Measurements from ENCODE around the gene CACNG7. TPM values are rescaled to one million over a fixed set of nuclear protein-coding genes. Genes with fewer than 3 reads are reported as not detected.
A peak's percentile ranks its signal among the peaks of the same experiment; 100 is the strongest.

CACNG7 gene
- total RNA-seq, 3 donors from 2014 or later, result not detected

GRCh38 chr19:53991224-53992113 is 82.4 kb downstream of the CACNG7 start, which contains the start of gene CACNG6:
Gene CACNG6, plus strand, starts transcription at chr19:53991637. Its CDS starts 1,241 bp downstream, at chr19:53992878.
- H3K27me3 ChIP-seq, result peaks cover 0 to 52% of the 10 kb centered on the region in 2 donors
- intact Hi-C loops (cut with DNase I; ENCODE audit: low total_unique reads), result no loop called here
- TF ChIP-seq CTCF (IDR thresholded peaks at IDR 0.05), result no peak
- TF ChIP-seq POLR2A (IDR thresholded peaks at IDR 0.05), result no peak
- H3K4me1 ChIP-seq, result no peaks in the 10 kb centered on the region
- no peaks in the 10 kb centered on the region for H3K9me3 ChIP-seq
- H3K4me3 ChIP-seq, result peak within 1 kb of the TSS; percentile 31 to 61 (median 38)
- no peaks in the 10 kb centered on the region for H3K36me3 ChIP-seq
- H3K27ac ChIP-seq, result no peak within 1 kb of the TSS
- DNase-seq (ENCODE audit: low spot score in 2 of 2), result no peak

- TF ChIP-seq CTCF (IDR thresholded peaks at IDR 0.05), result no peak
- TF ChIP-seq POLR2AphosphoS5 (IDR thresholded peaks at IDR 0.05), result no peak
- TF ChIP-seq POLR2A (IDR thresholded peaks at IDR 0.05), result no peak
- no peak for DNase-seq (ENCODE audit: low spot score in 2 of 2)
- Histone ChIP-seq H3K27ac (no peak overlapping the region), H3K9me3 (no peaks in the 10 kb centered on the region), H3K4me1 (no peaks in the 10 kb centered on the region), H3K36me3 (no peaks in the 10 kb centered on the region), H3K27me3 (peaks cover 0 to 54% of the 10 kb centered on the region in 2 donors), H3K4me3 (no peak overlapping the region)
- intact Hi-C loops (cut with DNase I; ENCODE audit: low total_unique reads), result no loop called here
Observed at GRCh38 chr19:53992211-53992610, 83.1 kb downstream of the CACNG7 start.

- Histone ChIP-seq H3K36me3 (no peaks in the 10 kb centered on the region), H3K27ac (no peak overlapping the region), H3K4me1 (no peaks in the 10 kb centered on the region), H3K9me3 (no peaks in the 10 kb centered on the region), H3K4me3 (no peak overlapping the region), H3K27me3 (peaks cover 0 to 60% of the 10 kb centered on the region in 2 donors)
- intact Hi-C loops (cut with DNase I; ENCODE audit: low total_unique reads), result no loop called here
- TF ChIP-seq POLR2A (IDR thresholded peaks at IDR 0.05) (no peak), CTCF (IDR thresholded peaks at IDR 0.05) (no peak), POLR2AphosphoS5 (IDR thresholded peaks at IDR 0.05) (no peak)
- no peak for DNase-seq (ENCODE audit: low spot score in 2 of 2)
Observed at GRCh38 chr19:53992815-53993214, 83.7 kb downstream of the CACNG7 start.

GRCh38 chr19:53993448-53993847 is 84.4 kb downstream of the CACNG7 start:
- no peak overlapping the region for H3K27ac ChIP-seq
- no peak overlapping the region for H3K4me3 ChIP-seq
- peaks cover 0 to 62% of the 10 kb centered on the region in 2 donors for H3K27me3 ChIP-seq
- no peaks in the 10 kb centered on the region for H3K4me1 ChIP-seq
- no peaks in the 10 kb centered on the region for H3K36me3 ChIP-seq
- intact Hi-C loops (cut with DNase I; ENCODE audit: low total_unique reads), result no loop called here
- no peak for TF ChIP-seq POLR2A (IDR thresholded peaks at IDR 0.05)
- TF ChIP-seq POLR2AphosphoS5 (IDR thresholded peaks at IDR 0.05), result no peak
- TF ChIP-seq CTCF (IDR thresholded peaks at IDR 0.05), result no peak
- no peaks in the 10 kb centered on the region for H3K9me3 ChIP-seq
- no peak for DNase-seq (ENCODE audit: low spot score in 2 of 2)

Other genes with a start within 250 kb of the CACNG7 start
- gene NLRP12, start 85.0 kb upstream of the CACNG7 start, total RNA-seq, result 1 to 10 TPM in 1 of 3 donors, under 1 TPM in 2; 0.32 to 1.2 (median 0.66) TPM
- 10 to 100 TPM; 30.2 to 54.6 (median 41.9) TPM for gene MYADM, start 41.4 kb upstream of the CACNG7 start, total RNA-seq
- not detected for gene PRKCG, start 27.1 kb upstream of the CACNG7 start, total RNA-seq
- gene CACNG8, start 53.7 kb downstream of the CACNG7 start, total RNA-seq, result under 1 TPM in 1 of 3 donors, not detected in 2; under 0.01 TPM
- not detected for gene CACNG6, start 82.4 kb downstream of the CACNG7 start, total RNA-seq
- gene VSTM1, start 154.6 kb downstream of the CACNG7 start, total RNA-seq, result not detected
- not detected for gene TARM1, start 172.1 kb downstream of the CACNG7 start, total RNA-seq
- 1 to 10 TPM in 2 of 3 donors, under 1 TPM in 1; 0.66 to 2.4 (median 2.2) TPM for gene OSCAR, start 191.5 kb downstream of the CACNG7 start, total RNA-seq
- gene NDUFA3, start 193.6 kb downstream of the CACNG7 start, total RNA-seq, result 10 to 100 TPM; 17.3 to 20.6 (median 20.5) TPM
- gene TFPT, start 206.4 kb downstream of the CACNG7 start, total RNA-seq, result 10 to 100 TPM; 11.9 to 16.7 (median 16.2) TPM
- 10 to 100 TPM; 45.5 to 59.6 (median 52.5) TPM for gene PRPF31, start 206.5 kb downstream of the CACNG7 start, total RNA-seq
- 10 to 100 TPM; 14.6 to 23.4 (median 22.9) TPM for gene CNOT3, start 228.5 kb downstream of the CACNG7 start, total RNA-seq